HCT116 (cell line): ENCODE results near the gene LYRM4. TPM values are rescaled to one million over a fixed set of nuclear protein-coding genes. Genes with fewer than 3 reads are reported as not detected.

ENCODE experiments used
- ATAC-seq: fragments of 200-7000 bp; cut with Tn5 transposase; 2 replicates; pipeline ENCODE4 v1.9.1; 2020; ENCODE audit warnings: mild to moderate bottlenecking, moderate library complexity
- BruUV-seq: library from RNA; stranded (reverse); fragments of 400-500 nt; replicated peaks from 2 replicates; lab custom pipeline; 2021; lab: Mats Ljungman, UMichigan
- CTCF ChIA-PET: fragments of 300-600 bp; sonication (Branson Sonifier 250); formaldehyde crosslinking; loops from one replicate; lab custom pipeline; 2021; ENCODE audit warnings: antibody characterized with exemption; lab: Charles Lee
- POLR2A ChIA-PET: fragments of 300-600, 350-600 bp; sonication (Branson Sonifier 250); formaldehyde crosslinking; loops from one replicate; lab custom pipeline; 2021; ENCODE audit warnings: antibody characterized with exemption; lab: Charles Lee
- RAD21 ChIA-PET, 2 experiments: fragments of 300-600 bp; sonication (Branson Sonifier 250); formaldehyde crosslinking; loops; one replicate each; lab custom pipeline; 2023; ENCODE audit warnings: low total read pairs in 2 of 2; ENCODE audit not compliant: uncharacterized antibody in 2 of 2, unreplicated experiment in 2 of 2, low non-redundant PET in 1 of 2; lab: Charles Lee
- DNase-seq: peaks from one replicate; pipeline ENCODE4 v3.0.0-alpha.2; 2010; ENCODE audit warnings: low read depth, low spot score
- H2AFZ ChIP-seq: fragments of 200-600 bp; shearing (Covaris generic), sonication (generic); 2 replicates; pipeline ENCODE4 v1.6.1; 2017; ENCODE audit warnings: low read depth, mixed run types, mixed read lengths, antibody characterized with exemption, low read length; ENCODE audit not compliant: poor library complexity, severe bottlenecking
- H3K27ac ChIP-seq: 2 replicates; pipeline ENCODE4 v1.5.1; 2012; ENCODE audit warnings: low read depth, low read length
- H3K27me3 ChIP-seq: fragments of 200-600 bp; sonication (generic); 2 replicates; pipeline ENCODE4 v1.6.1; 2016; ENCODE audit warnings: mixed run types, low read length, mixed read lengths; ENCODE audit not compliant: insufficient read depth
- H3K36me3 ChIP-seq, 2 experiments: fragments of 200-500 bp in 1 of 2; fragments of 200-600 bp in 1 of 2; sonication (Bioruptor generic) in 1 of 2; sonication (generic) in 1 of 2; 2 replicates each; pipeline versions ENCODE4 v1.5.1 to v1.6.1; 2014 to 2016; ENCODE audit warnings: low read length in 2 of 2, inconsistent platforms in 1 of 2, mixed read lengths in 1 of 2, mixed run types in 1 of 2; ENCODE audit not compliant: insufficient read depth in 2 of 2, control insufficient read depth in 1 of 2
- H3K4me1 ChIP-seq, 2 experiments: fragments of 200-600 bp in 1 of 2; sonication (generic) in 1 of 2; 2 replicates each; pipeline versions ENCODE4 v1.5.1 to v1.6.1; 2012 to 2017; ENCODE audit warnings: low read length in 2 of 2, inconsistent platforms in 1 of 2, mild to moderate bottlenecking in 1 of 2, mixed read lengths in 1 of 2, mixed run types in 1 of 2, moderate library complexity in 1 of 2; ENCODE audit not compliant: insufficient read depth in 2 of 2, control insufficient read depth in 1 of 2
- H3K4me2 ChIP-seq: fragments of 200-600 bp; sonication (generic); 2 replicates; pipeline ENCODE4 v1.6.1; 2017; ENCODE audit warnings: mixed run types, low read length, mixed read lengths
- H3K4me3 ChIP-seq, 2 experiments: fragments of 200-600 bp in 1 of 2; sonication (generic) in 1 of 2; replicated peaks in 1 of 2; 2 replicates each; pipeline ENCODE4 v1.5.1; 2011 to 2016; ENCODE audit warnings: low read length in 2 of 2, control low read depth in 1 of 2, low read depth in 1 of 2, mild to moderate bottlenecking in 1 of 2, mixed read lengths in 1 of 2, mixed run types in 1 of 2
- H3K79me2 ChIP-seq: fragments of 200-600 bp; sonication (generic); 2 replicates; pipeline ENCODE4 v1.6.1; 2017; ENCODE audit warnings: mild to moderate bottlenecking, mixed run types, low read length, moderate library complexity, mixed read lengths; ENCODE audit not compliant: insufficient read depth
- H3K9ac ChIP-seq: fragments of 200-600 bp; sonication (generic); 2 replicates; pipeline ENCODE4 v1.6.1; 2016; ENCODE audit warnings: low read length, mixed read lengths
- H3K9me2 ChIP-seq: fragments of 200-600 bp; sonication (generic), shearing (Covaris generic); 2 replicates; pipeline ENCODE4 v1.6.1; 2017; ENCODE audit warnings: mixed run types, mild to moderate bottlenecking, moderate library complexity; ENCODE audit not compliant: insufficient read depth
- H3K9me3 ChIP-seq, 2 experiments: fragments of 200-500 bp in 1 of 2; fragments of 200-600 bp in 1 of 2; sonication (Bioruptor generic) in 1 of 2; sonication (generic) in 1 of 2; 2 replicates each; pipeline ENCODE4 v1.6.1; 2014 to 2017; ENCODE audit warnings: low read length in 2 of 2, mixed read lengths in 2 of 2, inconsistent platforms in 1 of 2, low read depth in 1 of 2, mild to moderate bottlenecking in 1 of 2, mixed run types in 1 of 2, moderate library complexity in 1 of 2; ENCODE audit not compliant: control insufficient read depth in 1 of 2, insufficient read depth in 1 of 2
- H4K20me1 ChIP-seq: fragments of 200-600 bp; sonication (generic), shearing (Covaris generic); 2 replicates; pipeline ENCODE4 v1.6.1; 2017; ENCODE audit warnings: mixed run types, mild to moderate bottlenecking, moderate library complexity; ENCODE audit not compliant: insufficient read depth
- ATF3 ChIP-seq: IDR thresholded peaks from 2 replicates; pipeline ENCODE4 v1.6.1; 2012
- ELF1 ChIP-seq: IDR thresholded peaks from 2 replicates; pipeline ENCODE4 v1.6.1; 2012; ENCODE audit warnings: low read depth, borderline replicate concordance
- EZH2phosphoT487 ChIP-seq: fragments of 200-600 bp; IDR thresholded peaks from 2 replicates; pipeline ENCODE4 v1.6.1; 2018; ENCODE audit warnings: antibody characterized with exemption, borderline replicate concordance
- RAD21 ChIP-seq: IDR thresholded peaks from 2 replicates; pipeline ENCODE4 v1.6.1; 2012; ENCODE audit warnings: low read depth, mild to moderate bottlenecking
- SIN3A ChIP-seq: IDR thresholded peaks from 2 replicates; pipeline ENCODE4 v1.6.1; 2012; ENCODE audit warnings: low read depth
- SRF ChIP-seq: IDR thresholded peaks from 2 replicates; pipeline ENCODE4 v1.6.1; 2012; ENCODE audit warnings: low read depth
- intact Hi-C: fragments of 100-400 bp; cut with micrococcal nuclease; formaldehyde crosslinking; loops from 2 replicates; pipeline ENCODE4 v1.10.0; 2022
- total RNA-seq: library from RNA; stranded (reverse); gene quantifications from one replicate; pipeline ENCODE4 v1.2.1, GENCODE V29; 2021; ENCODE audit not compliant: unreplicated experiment
- TF ChIP-seq, protein P1 (sequence below): IDR thresholded peaks from 2 replicates; pipeline ENCODE4 v1.6.1; 2011; ENCODE audit warnings: mild to moderate bottlenecking, low read length, moderate library complexity; ENCODE audit not compliant: insufficient replicate concordance; ENCODE audit errors: extremely low read depth

The LYRM4 gene
- total RNA-seq, 1 experiment from 2014 or later = 30.1 TPM

- Histone ChIP-seq H3K27me3 (no peaks in the 10 kb centered on the region), H3K79me2 (no peaks in the 10 kb centered on the region), H3K9me3 (no peaks in the 10 kb centered on the region), H3K4me3 (no peak overlapping the region), H3K9me2 (no peaks in the 10 kb centered on the region), H3K36me3 (no peaks in the 10 kb centered on the region), H3K4me2 (no peak overlapping the region), H2AFZ (no peak overlapping the region), H3K9ac (no peak overlapping the region), H3K27ac (no peak overlapping the region), H4K20me1 (no peaks in the 10 kb centered on the region; the same call in 1 of the 2 replicates), H3K4me1 (peaks cover 0 to 8% of the 10 kb centered on the region in 2 experiments; a peak in 2 of 4 replicates)
- no peak for DNase-seq
- TF ChIP-seq SRF = no peak
- TF ChIP-seq, protein P1, sequence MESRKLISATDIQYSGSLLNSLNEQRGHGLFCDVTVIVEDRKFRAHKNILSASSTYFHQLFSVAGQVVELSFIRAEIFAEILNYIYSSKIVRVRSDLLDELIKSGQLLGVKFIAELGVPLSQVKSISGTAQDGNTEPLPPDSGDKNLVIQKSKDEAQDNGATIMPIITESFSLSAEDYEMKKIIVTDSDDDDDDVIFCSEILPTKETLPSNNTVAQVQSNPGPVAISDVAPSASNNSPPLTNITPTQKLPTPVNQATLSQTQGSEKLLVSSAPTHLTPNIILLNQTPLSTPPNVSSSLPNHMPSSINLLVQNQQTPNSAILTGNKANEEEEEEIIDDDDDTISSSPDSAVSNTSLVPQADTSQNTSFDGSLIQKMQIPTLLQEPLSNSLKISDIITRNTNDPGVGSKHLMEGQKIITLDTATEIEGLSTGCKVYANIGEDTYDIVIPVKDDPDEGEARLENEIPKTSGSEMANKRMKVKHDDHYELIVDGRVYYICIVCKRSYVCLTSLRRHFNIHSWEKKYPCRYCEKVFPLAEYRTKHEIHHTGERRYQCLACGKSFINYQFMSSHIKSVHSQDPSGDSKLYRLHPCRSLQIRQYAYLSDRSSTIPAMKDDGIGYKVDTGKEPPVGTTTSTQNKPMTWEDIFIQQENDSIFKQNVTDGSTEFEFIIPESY = no peak
- TF ChIP-seq ATF3 = no peak
- no peak for TF ChIP-seq ELF1
- no peak for TF ChIP-seq EZH2phosphoT487
- TF ChIP-seq SIN3A = no peak
- TF ChIP-seq RAD21 = no peak
- no peak for ATAC-seq
- no TSS peak for BruUV-seq
- ChIA-PET RAD21 (no interaction called here), POLR2A (no interaction called here), CTCF (no interaction called here)
- intact Hi-C loops = no loop called here
Observed at GRCh38 chr6:5287205-5287965, 26.6 kb upstream of the LYRM4 start.
